Measurements from ENCODE around the gene TMCO4.

- TF ChIP-seq CTCF (conservative IDR thresholded peaks at IDR 0.05 in 1 of 2, IDR thresholded peaks at IDR 0.05 in 1 of 2; ENCODE audit: extremely low read depth in 1 of 2, insufficient read depth in 1 of 2, low read depth in 1 of 2, low read length in 2 of 2) (no peak), EZH2 (IDR thresholded peaks at IDR 0.05; ENCODE audit: borderline replicate concordance, low read length) (no peak)
Observed at GRCh38 chr1:19774180-19774785, 25.4 kb downstream of the TMCO4 start.
